Gastrocnemius medialis (tissue), 4 donors: ENCODE results near the gene ZNF423.

Source experiments
- POLR2A ChIP-seq, 2 donors: fragments of 450-650 bp; IDR thresholded peaks; one replicate each; pipeline ENCODE4 v1.6.1; 2017; ENCODE audit warnings: antibody characterized with exemption in 2 of 2, mild to moderate bottlenecking in 2 of 2, moderate library complexity in 2 of 2
- TF ChIP-seq, protein P1 (sequence below), 5 experiments: fragments of 450-650 bp in 3 of 5; fragments of 200-600 bp in 2 of 5; sonication (generic) in 2 of 5; IDR thresholded peaks in 4 of 5; conservative IDR thresholded peaks in 1 of 5; 1 replicate in 4 of 5; 2 replicates in 1 of 5; pipeline ENCODE4 v1.5.1; 2016 to 2019; ENCODE audit warnings: antibody characterized with exemption in 5 of 5, mild to moderate bottlenecking in 3 of 5, moderate library complexity in 3 of 5

DNA sequence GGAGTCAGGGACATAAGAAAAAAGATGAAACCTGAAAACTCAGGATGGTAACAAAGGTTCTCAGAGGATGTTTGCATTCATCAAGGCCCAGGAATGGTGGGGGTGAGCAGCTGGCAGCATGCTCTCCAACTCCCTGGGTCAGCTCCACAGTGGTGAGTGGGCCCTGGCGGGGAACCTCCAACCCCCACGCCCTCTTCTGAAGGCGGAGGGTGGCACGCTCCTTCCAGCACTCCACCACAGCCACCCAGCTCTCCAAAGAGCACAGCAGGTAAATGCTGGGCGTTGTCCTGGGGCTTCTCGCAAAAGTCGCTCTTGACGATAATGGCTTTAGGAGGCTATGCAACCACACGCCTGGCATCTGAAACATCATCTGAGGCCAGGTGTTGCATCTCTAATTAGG lies 308.5 kb downstream of the ZNF423 start:
- TF ChIP-seq POLR2A (IDR thresholded peaks at IDR 0.05) = no peak
- TF ChIP-seq, protein P1, sequence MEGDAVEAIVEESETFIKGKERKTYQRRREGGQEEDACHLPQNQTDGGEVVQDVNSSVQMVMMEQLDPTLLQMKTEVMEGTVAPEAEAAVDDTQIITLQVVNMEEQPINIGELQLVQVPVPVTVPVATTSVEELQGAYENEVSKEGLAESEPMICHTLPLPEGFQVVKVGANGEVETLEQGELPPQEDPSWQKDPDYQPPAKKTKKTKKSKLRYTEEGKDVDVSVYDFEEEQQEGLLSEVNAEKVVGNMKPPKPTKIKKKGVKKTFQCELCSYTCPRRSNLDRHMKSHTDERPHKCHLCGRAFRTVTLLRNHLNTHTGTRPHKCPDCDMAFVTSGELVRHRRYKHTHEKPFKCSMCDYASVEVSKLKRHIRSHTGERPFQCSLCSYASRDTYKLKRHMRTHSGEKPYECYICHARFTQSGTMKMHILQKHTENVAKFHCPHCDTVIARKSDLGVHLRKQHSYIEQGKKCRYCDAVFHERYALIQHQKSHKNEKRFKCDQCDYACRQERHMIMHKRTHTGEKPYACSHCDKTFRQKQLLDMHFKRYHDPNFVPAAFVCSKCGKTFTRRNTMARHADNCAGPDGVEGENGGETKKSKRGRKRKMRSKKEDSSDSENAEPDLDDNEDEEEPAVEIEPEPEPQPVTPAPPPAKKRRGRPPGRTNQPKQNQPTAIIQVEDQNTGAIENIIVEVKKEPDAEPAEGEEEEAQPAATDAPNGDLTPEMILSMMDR (IDR thresholded peaks at IDR 0.05 in 4 of 5, conservative IDR thresholded peaks at IDR 0.05 in 1 of 5) = no peak
